Activated CD4-positive, alpha-beta T cell treated with anti-CD3 and anti-CD28 coated beads, Interleukin-2, amount 50 U/mL, for 4 hours (primary cell): ENCODE data around the gene CCDC167.
"Not testable (repeated sequence)": the region's sequence is repeated elsewhere in the genome, so short reads cannot be mapped to it uniquely, and the experiment has no call there.

Experiments
- DNase-seq, 2 experiments: peaks; one replicate each; pipeline ENCODE4 v3.0.0-alpha.2; 2020

The CCDC167 gene

GRCh38 chr6:37456816-37457560, 42.7 kb downstream of the CCDC167 start:
- no peak for DNase-seq

- DNase-seq: no peak
Observed at GRCh38 chr6:37456126-37456525, 43.6 kb downstream of the CCDC167 start.

- DNase-seq: no peak
Observed at GRCh38 chr6:37454420-37455140, 45.1 kb downstream of the CCDC167 start.

GRCh38 chr6:37452522-37452921, 47.2 kb downstream of the CCDC167 start:
- DNase-seq: no peak

- no peak for DNase-seq
Observed at GRCh38 chr6:37451441-37452193, 48.1 kb downstream of the CCDC167 start.

GRCh38 chr6:37449984-37450383, 49.7 kb downstream of the CCDC167 start:
- DNase-seq: no peak

GRCh38 chr6:37443216-37443542, 56.5 kb downstream of the CCDC167 start:
- DNase-seq: not testable (repeated sequence)

GRCh38 chr6:37442416-37443215, 57.1 kb downstream of the CCDC167 start:
- no peak for DNase-seq

GRCh38 chr6:37441651-37442050, 58.0 kb downstream of the CCDC167 start:
- DNase-seq: no peak

GRCh38 chr6:37438930-37439329, 60.8 kb downstream of the CCDC167 start:
- DNase-seq: no peak

- no peak for DNase-seq
Observed at GRCh38 chr6:37435816-37436215, 63.9 kb downstream of the CCDC167 start.

GRCh38 chr6:37435373-37435772, 64.3 kb downstream of the CCDC167 start:
- DNase-seq: no peak

GRCh38 chr6:37433657-37434271, 65.9 kb downstream of the CCDC167 start:
- peak; percentile 17 to 38 for DNase-seq
